DOHH2 (cell line): ENCODE measurements around the gene MORN5.

Source experiments
- H3F3A ChIP-seq: fragments of 200-600 bp; sonication (generic), shearing (Covaris generic); 2 replicates; pipeline ENCODE4 v1.6.0; 2016; ENCODE audit warnings: antibody characterized with exemption, mild to moderate bottlenecking; ENCODE audit not compliant: control insufficient read depth, insufficient read depth
- H3K27ac ChIP-seq: fragments of 200-600 bp; sonication (generic); 2 replicates; pipeline ENCODE4 v1.5.1; 2014; ENCODE audit warnings: low read depth, mild to moderate bottlenecking, low read length, moderate library complexity
- H3K27me3 ChIP-seq: fragments of 200-600 bp; sonication (generic); 2 replicates; pipeline ENCODE4 v1.6.1; 2014; ENCODE audit warnings: mild to moderate bottlenecking, low read length, mixed read lengths; ENCODE audit not compliant: control insufficient read depth
- H3K36me3 ChIP-seq: fragments of 200-600 bp; sonication (generic); 2 replicates; pipeline ENCODE4 v1.6.1; 2014; ENCODE audit warnings: mild to moderate bottlenecking, low read length, moderate library complexity, mixed read lengths; ENCODE audit not compliant: control insufficient read depth
- H3K4me1 ChIP-seq: fragments of 200-600 bp; sonication (generic); 2 replicates; pipeline ENCODE4 v1.6.1; 2014; ENCODE audit warnings: mild to moderate bottlenecking, low read length, mixed read lengths; ENCODE audit not compliant: control insufficient read depth
- H3K4me2 ChIP-seq: fragments of 200-600 bp; sonication (generic); 2 replicates; pipeline ENCODE4 v1.6.0; 2014; ENCODE audit warnings: mild to moderate bottlenecking, low read length, moderate library complexity
- H3K4me3 ChIP-seq: fragments of 200-600 bp; sonication (generic); 2 replicates; pipeline ENCODE4 v1.5.1; 2014; ENCODE audit warnings: mild to moderate bottlenecking, low read length, mixed read lengths
- H3K79me2 ChIP-seq: fragments of 200-600 bp; sonication (generic); 2 replicates; pipeline ENCODE4 v1.6.1; 2014; ENCODE audit warnings: mild to moderate bottlenecking, low read length, mixed read lengths; ENCODE audit not compliant: control insufficient read depth
- H3K9me2 ChIP-seq: fragments of 200-600 bp; sonication (generic); replicated peaks from 2 replicates; pipeline ENCODE4 v1.6.1; 2014; ENCODE audit warnings: mild to moderate bottlenecking, low read length, mixed read lengths; ENCODE audit not compliant: control insufficient read depth
- H3K9me3 ChIP-seq: fragments of 200-600 bp; sonication (generic); 2 replicates; pipeline ENCODE4 v1.6.1; 2014; ENCODE audit warnings: antibody characterized with exemption, low read length, mixed read lengths; ENCODE audit not compliant: control insufficient read depth, insufficient read depth
- H4K20me1 ChIP-seq: fragments of 200-600 bp; sonication (generic); 2 replicates; pipeline ENCODE4 v1.6.0; 2014; ENCODE audit warnings: low read depth, mild to moderate bottlenecking, antibody characterized with exemption, low read length, moderate library complexity; ENCODE audit not compliant: control insufficient read depth, insufficient read depth
- CTCF ChIP-seq: fragments of 200-600 bp; sonication (generic); IDR thresholded peaks from one replicate; pipeline ENCODE4 v1.5.1; 2014; ENCODE audit warnings: antibody characterized with exemption, mild to moderate bottlenecking, low read depth, low read length; ENCODE audit not compliant: poor library complexity, severe bottlenecking
- EZH2phosphoT487 ChIP-seq: fragments of 200-600 bp; sonication (generic); IDR thresholded peaks from 2 replicates; pipeline ENCODE4 v1.6.1; 2017; ENCODE audit warnings: borderline replicate concordance, mild to moderate bottlenecking, antibody characterized with exemption, low read length, moderate library complexity, mixed read lengths

Gene MORN5

GRCh38 chr9:122132539-122132938, 27.2 kb upstream of the MORN5 start:
- peaks cover 3% of the 10 kb centered on the region; the same call in 1 of the 2 replicates for H3K27me3 ChIP-seq
- H3K36me3 ChIP-seq = no peaks in the 10 kb centered on the region

GRCh38 chr9:122133263-122133983, 26.3 kb upstream of the MORN5 start:
- no peak for TF ChIP-seq EZH2phosphoT487
- TF ChIP-seq CTCF = no peak
- Histone ChIP-seq H3F3A (no peaks in the 10 kb centered on the region), H3K9me3 (no peaks in the 10 kb centered on the region), H3K27ac (no peak overlapping the region), H3K4me2 (no peak overlapping the region), H3K27me3 (no peaks in the 10 kb centered on the region), H3K4me1 (no peaks in the 10 kb centered on the region), H3K79me2 (no peaks in the 10 kb centered on the region), H4K20me1 (no peaks in the 10 kb centered on the region), H3K36me3 (no peaks in the 10 kb centered on the region), H3K9me2 (no peaks in the 10 kb centered on the region), H3K4me3 (no peak overlapping the region)

More at GRCh38 chr9:122132539-122132938, 27.2 kb upstream of the MORN5 start:
- Histone ChIP-seq H3K4me2 (no peak overlapping the region), H3F3A (no peaks in the 10 kb centered on the region), H3K27ac (no peak overlapping the region), H3K9me2 (no peaks in the 10 kb centered on the region), H3K4me1 (no peaks in the 10 kb centered on the region), H3K9me3 (no peaks in the 10 kb centered on the region), H3K79me2 (no peaks in the 10 kb centered on the region), H3K4me3 (no peak overlapping the region), H4K20me1 (no peaks in the 10 kb centered on the region)
- no peak for TF ChIP-seq CTCF
- TF ChIP-seq EZH2phosphoT487 = no peak

GRCh38 chr9:122133984-122134535, 25.6 kb upstream of the MORN5 start:
- Histone ChIP-seq H3K9me3 (no peaks in the 10 kb centered on the region), H3K27me3 (no peaks in the 10 kb centered on the region), H4K20me1 (no peaks in the 10 kb centered on the region), H3K9me2 (no peaks in the 10 kb centered on the region), H3K4me2 (no peak overlapping the region), H3K4me3 (no peak overlapping the region), H3K36me3 (no peaks in the 10 kb centered on the region), H3K79me2 (no peaks in the 10 kb centered on the region), H3K27ac (no peak overlapping the region), H3F3A (no peaks in the 10 kb centered on the region), H3K4me1 (no peaks in the 10 kb centered on the region)
- no peak for TF ChIP-seq EZH2phosphoT487

- H3K4me1 ChIP-seq = no peaks in the 10 kb centered on the region
- H3K4me3 ChIP-seq = no peak overlapping the region
- no peaks in the 10 kb centered on the region for H3K27me3 ChIP-seq
- no peak for TF ChIP-seq EZH2phosphoT487
- TF ChIP-seq CTCF = no peak
- no peaks in the 10 kb centered on the region for H3F3A ChIP-seq
- no peaks in the 10 kb centered on the region for H3K36me3 ChIP-seq
- H4K20me1 ChIP-seq = no peaks in the 10 kb centered on the region
- H3K27ac ChIP-seq = no peak overlapping the region
- H3K9me3 ChIP-seq = no peaks in the 10 kb centered on the region
- no peak overlapping the region for H3K4me2 ChIP-seq
- H3K9me2 ChIP-seq = no peaks in the 10 kb centered on the region
- H3K79me2 ChIP-seq = no peaks in the 10 kb centered on the region
Measured at GRCh38 chr9:122134822-122135528, 24.7 kb upstream of the MORN5 start.
